ENCODE results near the gene ANKRD62.
"Not testable (repeated sequence)": the region's sequence is repeated elsewhere in the genome, so short reads cannot be mapped to it uniquely, and the experiment has no call there.

The ANKRD62 gene

GRCh38 chr18:12066910-12067511, 26.6 kb upstream of the ANKRD62 start:
- no peak for DNase-seq (ENCODE audit: low spot score)

GRCh38 chr18:12067671-12068070, 26.0 kb upstream of the ANKRD62 start:
- DNase-seq (ENCODE audit: low spot score): no peak

- not testable (repeated sequence) for DNase-seq (ENCODE audit: low spot score)
These were observed 25.2 kb upstream of the ANKRD62 start for GRCh38 chr18:12068316-12068949.

GRCh38 chr18:12068950-12069320, 24.7 kb upstream of the ANKRD62 start:
- no peak for DNase-seq (ENCODE audit: low spot score)

GRCh38 chr18:12071066-12071465, 22.6 kb upstream of the ANKRD62 start:
- DNase-seq (ENCODE audit: low spot score): not testable (repeated sequence)

DNA sequence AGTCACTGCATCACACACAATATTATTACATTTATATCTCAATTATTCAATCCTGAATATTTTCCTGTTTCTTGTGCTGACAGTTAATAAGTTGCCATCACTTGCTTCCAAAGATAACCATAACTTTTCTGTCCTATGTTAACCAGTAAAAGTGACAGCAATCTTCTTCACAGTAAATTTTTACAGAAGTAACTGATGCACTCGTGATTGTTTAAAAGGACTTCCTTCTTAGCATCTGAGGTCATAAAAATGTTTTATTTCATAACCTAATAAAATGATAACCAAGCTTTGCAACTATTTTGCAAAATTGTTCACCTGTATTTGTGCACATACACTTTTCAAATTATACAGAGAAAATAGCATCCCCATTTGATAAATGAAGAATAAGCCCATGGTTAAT, 20.6 kb upstream of the ANKRD62 start:
- no peak for DNase-seq (ENCODE audit: low spot score)

DNA sequence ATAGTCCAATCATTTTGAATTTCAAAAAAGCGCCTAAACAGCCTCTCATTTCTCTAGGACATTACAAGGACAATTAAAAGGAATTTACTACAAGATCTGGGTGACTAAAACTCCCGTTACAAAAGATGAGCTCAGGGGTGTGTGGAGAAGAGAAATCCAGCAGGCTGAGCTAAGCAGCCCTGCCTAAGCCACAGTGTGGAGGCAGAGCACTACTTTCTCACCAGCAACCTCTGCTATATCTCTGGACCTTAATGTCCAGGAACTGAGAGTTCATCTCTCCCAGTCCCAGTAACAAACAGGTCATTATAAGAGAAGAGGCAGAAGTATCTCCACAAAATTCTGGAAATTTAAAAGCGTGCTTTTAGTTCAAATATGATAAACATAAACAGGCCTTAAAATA, 18.9 kb upstream of the ANKRD62 start:
- peak; percentile 30 for DNase-seq (ENCODE audit: low spot score)

- DNase-seq (ENCODE audit: low spot score): peak; percentile 2
These were observed 17.1 kb upstream of the ANKRD62 start for GRCh38 chr18:12076424-12077140.

GRCh38 chr18:12077994-12078393, 15.6 kb upstream of the ANKRD62 start:
- not testable (repeated sequence) for DNase-seq (ENCODE audit: low spot score)

DNA sequence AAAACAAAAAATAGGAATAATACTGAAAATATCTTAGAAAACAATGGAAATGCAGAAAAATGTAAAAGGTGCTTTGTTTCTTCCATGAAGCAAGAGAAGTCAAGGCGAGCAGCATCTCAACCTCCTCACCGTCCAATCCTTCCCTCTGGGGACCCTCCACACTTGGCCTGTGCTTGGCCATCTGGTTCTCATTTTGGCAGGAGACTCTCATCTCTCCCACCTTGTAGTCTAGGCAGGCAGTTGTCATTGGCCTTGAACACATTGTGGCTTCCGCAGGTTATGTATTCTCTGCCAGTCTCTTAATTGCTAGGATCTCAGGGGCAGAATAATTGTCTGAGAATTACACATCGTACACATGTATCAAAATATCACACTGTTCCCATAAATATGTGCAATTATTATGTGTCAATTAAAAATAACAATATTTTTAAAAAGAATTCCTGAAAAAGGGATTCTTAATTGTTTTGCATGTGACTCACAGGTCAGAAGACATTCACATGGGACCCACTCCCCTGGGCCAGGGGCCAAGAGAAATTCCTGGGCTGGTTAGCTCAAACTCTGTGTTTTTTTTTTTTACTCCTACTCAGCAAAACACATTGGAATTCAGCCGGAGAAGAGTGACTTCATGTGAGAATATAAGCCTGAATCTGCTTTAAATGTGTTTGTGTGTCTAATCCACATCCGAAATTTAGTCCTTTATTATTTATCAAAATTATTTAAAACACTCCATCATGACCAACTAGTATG, 14.0 kb upstream of the ANKRD62 start:
- DNase-seq (ENCODE audit: low spot score): peak; percentile 35

DNA sequence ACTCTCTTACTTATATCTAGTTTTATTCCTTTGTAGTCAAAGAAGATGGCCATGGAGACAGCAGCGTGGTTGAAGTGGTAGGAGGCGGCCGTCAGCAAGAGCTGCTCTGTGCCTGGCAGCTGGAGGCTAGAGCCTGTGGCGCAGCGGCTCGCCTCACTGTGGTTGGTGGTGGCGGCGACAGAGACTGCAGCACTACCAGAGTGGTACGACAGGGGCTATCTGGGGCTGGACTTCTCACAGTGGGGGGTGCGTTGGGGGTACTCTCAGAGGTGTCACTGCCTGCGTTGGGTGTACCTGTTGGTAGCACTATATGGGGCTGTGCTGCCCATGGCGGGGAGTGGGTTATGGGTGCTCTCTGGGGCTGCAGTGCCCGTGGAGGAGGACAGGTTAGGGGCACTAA, 8.5 kb upstream of the ANKRD62 start:
- DNase-seq (ENCODE audit: low spot score): no peak

GRCh38 chr18:12085786-12086185, 7.9 kb upstream of the ANKRD62 start:
- no peak for DNase-seq (ENCODE audit: low spot score)

DNA sequence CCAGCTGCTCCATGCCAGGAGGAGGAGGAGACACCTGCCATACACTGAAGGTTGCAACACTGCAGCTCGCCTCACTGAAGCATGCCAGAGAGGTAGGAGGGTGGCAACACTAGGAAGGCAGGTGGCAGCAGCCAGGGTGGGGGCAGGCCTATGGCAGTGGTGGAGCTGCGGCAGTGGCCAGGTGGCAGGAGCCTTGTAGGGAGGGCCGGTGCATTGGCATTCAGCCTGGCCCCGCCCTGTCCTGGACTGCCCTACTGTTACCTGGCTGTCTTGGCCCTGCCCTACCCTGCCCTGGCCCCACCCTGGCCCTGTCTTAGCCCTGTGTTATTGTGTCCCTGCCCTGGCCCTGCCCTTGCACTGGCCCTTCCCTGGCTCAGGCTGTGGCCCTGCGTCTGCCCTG, 7.4 kb upstream of the ANKRD62 start:
- no peak for DNase-seq (ENCODE audit: low spot score)

GRCh38 chr18:12086677-12087470, 6.8 kb upstream of the ANKRD62 start:
- DNase-seq (ENCODE audit: low spot score): no peak

DNA sequence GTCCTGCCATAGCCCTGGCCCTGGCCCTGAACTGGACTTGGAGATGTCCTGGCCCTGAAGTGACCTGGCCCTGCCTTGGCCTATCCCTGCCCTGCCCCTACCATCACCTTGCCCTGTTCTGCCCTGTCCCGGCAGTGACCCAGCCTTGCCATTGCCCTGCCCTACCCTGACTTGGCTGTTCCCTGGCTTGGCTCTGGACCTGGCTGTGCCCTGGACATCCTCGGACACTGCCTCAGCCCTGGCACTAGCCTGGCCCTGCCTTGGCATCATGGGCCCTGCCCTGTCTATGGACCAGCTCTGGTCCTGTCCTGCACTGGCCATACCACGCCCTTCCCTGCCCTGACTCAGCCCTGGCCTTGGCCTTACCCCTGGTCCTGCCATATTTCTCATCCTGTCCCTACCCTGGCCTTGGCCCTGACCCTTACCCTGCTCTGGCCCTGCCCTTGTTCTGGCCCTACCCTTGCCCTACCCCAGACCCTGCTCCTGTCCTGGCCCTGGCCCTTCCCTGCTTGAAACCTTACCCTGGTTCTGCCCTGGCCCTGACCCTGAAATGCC, 6.1 kb upstream of the ANKRD62 start:
- DNase-seq (ENCODE audit: low spot score): no peak

DNA sequence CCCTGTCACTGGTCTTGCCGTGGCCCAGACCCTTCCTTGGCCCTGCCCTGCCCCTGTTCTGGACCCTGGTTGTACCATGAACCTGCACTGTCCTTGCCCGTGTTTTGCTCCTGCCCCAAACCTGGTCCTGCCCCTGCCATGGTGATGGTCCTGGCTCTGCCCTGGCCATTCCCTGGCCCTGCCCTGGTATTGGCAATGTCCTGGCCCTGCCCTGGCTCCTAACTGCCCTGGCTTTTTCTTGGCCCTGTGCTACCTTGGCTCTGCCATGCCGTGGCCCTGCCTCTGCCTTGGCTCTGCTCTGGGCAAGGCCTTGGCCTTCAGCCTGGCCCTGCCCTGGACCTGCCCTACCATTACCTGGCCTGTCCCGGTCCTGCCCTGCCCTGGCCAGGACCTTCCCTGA, 5.5 kb upstream of the ANKRD62 start:
- no peak for DNase-seq (ENCODE audit: low spot score)

DNA sequence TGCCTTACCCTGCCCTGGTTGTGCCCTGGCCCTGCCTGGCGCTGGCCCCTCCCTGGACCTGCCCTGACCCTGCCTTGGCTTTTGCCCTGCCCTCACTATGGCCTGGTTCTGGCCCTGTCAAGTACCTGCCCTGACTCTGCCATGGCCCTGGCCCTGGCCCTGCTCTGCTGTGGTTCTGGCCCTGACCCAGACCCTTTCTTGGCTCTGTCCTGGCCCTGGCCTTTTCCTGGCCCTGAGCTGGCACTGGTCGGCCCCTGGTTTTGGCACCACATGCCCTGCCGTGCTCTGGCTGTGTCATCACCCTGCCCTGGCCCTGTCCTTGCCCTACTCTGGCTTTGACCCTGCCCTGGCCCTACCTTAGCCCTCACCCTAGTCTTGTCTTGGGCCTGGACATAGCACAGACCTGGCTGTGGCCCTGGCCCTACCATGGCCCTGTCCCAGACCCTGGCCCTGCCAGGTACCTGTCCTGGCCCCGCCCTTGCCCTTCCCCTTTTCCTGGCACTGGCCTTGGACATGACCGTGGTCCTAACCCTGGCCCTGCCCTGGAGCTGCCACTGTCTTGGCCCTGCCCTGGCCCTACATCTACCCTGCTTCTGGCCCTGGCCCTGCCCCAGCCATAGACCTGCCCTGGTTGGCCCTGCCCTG, 4.8 kb upstream of the ANKRD62 start:
- no peak for DNase-seq (ENCODE audit: low spot score)

- DNase-seq (ENCODE audit: low spot score): no peak
These were observed 2.0 kb upstream of the ANKRD62 start for GRCh38 chr18:12091538-12092141.

DNA sequence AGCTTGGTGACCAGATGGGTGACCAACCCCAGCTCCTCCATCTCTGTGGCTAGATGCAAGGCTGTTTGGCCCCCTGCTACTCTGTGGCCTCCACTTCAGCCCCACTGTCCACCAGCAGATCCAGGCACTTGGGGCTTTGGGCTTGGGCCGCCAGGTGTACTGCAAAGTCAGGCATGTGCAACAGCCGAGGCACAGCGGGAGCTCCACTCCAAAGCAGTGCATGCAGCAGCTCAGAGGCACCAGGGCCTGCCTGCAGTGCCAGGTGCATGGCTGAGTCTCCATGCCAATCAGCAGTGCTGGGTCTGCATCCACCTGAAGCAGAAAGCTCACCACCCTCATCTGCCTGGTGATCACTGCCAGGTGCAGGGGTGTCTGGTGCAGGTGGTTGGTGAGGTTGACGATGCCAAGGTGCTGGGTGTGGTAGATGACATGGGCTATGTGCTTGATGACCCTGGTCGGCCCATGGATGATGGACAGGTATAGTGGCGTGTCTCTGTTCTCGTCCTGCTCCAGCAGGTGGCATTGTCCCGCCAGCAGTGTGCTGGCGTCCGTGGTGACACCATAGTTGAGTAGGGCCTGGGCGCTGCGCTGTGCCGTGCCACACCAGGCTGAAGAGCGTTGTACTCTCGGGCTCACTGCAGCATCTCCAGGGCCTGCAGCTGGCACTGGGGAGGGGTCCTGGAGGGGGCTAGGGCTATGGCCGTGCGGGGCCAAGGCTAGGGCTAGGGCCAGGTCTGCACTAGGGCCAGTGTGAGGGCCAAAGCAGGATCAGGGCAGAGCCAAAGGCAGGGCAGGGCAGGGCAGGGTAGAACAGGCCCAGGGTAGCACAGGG, 1.0 kb upstream of the ANKRD62 start:
- DNase-seq (ENCODE audit: low spot score): peak; percentile 17

DNA sequence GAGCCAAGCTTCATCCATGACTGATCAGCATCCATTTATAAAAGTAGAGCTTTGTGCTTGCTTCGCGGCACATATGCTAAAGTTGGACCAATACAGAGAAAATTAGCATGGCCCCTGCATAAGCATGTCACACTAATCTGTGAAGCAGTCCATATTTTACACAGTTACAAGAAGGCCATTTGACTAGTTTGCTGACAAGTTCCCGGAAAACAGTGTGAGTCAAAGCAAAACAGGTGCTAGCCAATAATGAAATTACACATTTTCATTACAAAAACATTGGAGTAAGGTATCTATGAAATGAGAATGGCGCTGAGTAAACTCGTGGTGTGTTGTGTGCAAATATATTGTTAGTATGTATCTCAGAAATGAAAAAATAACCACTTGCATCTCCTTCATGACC, 4.7 kb downstream of the ANKRD62 start:
- DNase-seq (ENCODE audit: low spot score): no peak
